ENCODE results near the gene IGF1R. TPM values are rescaled to one million over a fixed set of nuclear protein-coding genes. Genes with fewer than 3 reads are reported as not detected.

Gene IGF1R
- total and polyA plus RNA-seq, 2 of the 8 experiments (the other 6 are each of a cell fraction or from before 2014, with no cell fraction given) = 32.9 to 109 TPM

- TF ChIP-seq CHD7 (IDR thresholded peaks at IDR 0.05; ENCODE audit: insufficient replicate concordance, low read length) = no peak
- TF ChIP-seq SUZ12 (IDR thresholded peaks at IDR 0.05; ENCODE audit: low read length) = no peak
- TF ChIP-seq RFX5 (IDR thresholded peaks at IDR 0.05; ENCODE audit: borderline replicate concordance, low read depth, low read length) = no peak
- TF ChIP-seq KDM4A (IDR thresholded peaks at IDR 0.05; ENCODE audit: low read depth, low read length, severe bottlenecking) = no peak
- TF ChIP-seq POLR2A (IDR thresholded peaks at IDR 0.05; ENCODE audit: control extremely low read depth in 1 of 2, low read depth in 2 of 2, low read length in 2 of 2) = no peak
- TF ChIP-seq YY1 (IDR thresholded peaks at IDR 0.05; ENCODE audit: low read depth, low read length) = no peak
- no peak for TF ChIP-seq SRF (IDR thresholded peaks at IDR 0.05; ENCODE audit: low read depth, low read length)
Observed at GRCh38 chr15:98678484-98678883, 30.1 kb downstream of the IGF1R start (continued).
